ENCODE measurements around the gene CSNK1D.
A peak's percentile ranks its signal among the peaks of the same experiment; 100 is the strongest.
"Not testable (repeated sequence)": the region's sequence is repeated elsewhere in the genome, so short reads cannot be mapped to it uniquely, and the experiment has no call there.

Gene CSNK1D

GRCh38 chr17:82269138-82269881 is 4.2 kb downstream of the CSNK1D start:
- H3K4me3 ChIP-seq (ENCODE audit: low read depth, low read length) = no peak overlapping the region
- TF ChIP-seq, protein P1, sequence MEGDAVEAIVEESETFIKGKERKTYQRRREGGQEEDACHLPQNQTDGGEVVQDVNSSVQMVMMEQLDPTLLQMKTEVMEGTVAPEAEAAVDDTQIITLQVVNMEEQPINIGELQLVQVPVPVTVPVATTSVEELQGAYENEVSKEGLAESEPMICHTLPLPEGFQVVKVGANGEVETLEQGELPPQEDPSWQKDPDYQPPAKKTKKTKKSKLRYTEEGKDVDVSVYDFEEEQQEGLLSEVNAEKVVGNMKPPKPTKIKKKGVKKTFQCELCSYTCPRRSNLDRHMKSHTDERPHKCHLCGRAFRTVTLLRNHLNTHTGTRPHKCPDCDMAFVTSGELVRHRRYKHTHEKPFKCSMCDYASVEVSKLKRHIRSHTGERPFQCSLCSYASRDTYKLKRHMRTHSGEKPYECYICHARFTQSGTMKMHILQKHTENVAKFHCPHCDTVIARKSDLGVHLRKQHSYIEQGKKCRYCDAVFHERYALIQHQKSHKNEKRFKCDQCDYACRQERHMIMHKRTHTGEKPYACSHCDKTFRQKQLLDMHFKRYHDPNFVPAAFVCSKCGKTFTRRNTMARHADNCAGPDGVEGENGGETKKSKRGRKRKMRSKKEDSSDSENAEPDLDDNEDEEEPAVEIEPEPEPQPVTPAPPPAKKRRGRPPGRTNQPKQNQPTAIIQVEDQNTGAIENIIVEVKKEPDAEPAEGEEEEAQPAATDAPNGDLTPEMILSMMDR (IDR thresholded peaks at IDR 0.05; ENCODE audit: borderline replicate concordance, insufficient read depth, low read depth, low read length) = no peak

DNA sequence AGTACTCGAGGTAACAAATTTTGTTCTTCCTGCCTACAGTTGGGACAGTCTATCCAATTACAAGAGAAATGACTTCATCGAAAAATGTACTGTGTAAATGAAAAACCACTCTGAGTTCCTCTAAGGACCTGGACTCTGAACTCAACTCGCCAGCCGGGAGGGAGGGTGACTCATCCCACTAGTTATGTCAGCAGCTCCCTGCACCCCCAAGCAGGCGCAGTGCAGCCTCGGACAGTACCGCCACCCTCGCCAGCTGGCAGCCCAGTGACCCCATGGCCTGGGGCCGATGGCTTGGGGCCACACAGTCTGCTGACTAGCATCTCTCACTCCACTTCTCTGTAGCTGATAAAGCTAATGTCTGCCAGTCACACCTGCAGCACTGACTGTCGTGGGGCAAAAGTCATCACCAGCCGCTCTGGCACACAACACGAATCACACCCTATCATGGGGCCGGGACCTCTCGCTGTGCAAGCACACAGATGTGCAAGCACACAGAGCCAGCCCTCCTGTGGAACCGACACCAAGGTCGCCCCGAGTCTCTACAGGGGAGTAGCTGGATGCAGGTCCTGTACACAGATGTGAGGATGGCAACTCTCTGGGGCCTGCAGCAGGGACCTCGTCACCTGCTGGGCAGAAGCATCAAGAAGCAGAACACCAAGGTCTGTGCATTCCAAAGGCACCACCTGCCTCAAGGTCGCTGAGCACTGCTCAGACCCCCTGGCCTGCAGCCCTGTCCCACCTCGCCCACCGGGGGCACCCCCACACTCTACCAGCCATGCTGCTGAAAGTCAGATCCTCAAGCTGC is 5.7 kb downstream of the CSNK1D start:
- H3K4me3 ChIP-seq (ENCODE audit: low read depth, low read length) = no peak overlapping the region
- TF ChIP-seq, protein P1 (IDR thresholded peaks at IDR 0.05; ENCODE audit: borderline replicate concordance, insufficient read depth, low read depth, low read length) = 0 out of 2 replicates have a peak, but pooled peaks have one; percentile 5

GRCh38 chr17:82266142-82266541 is 7.4 kb downstream of the CSNK1D start:
- TF ChIP-seq, protein P1 (IDR thresholded peaks at IDR 0.05; ENCODE audit: borderline replicate concordance, insufficient read depth, low read depth, low read length) = no peak
- H3K4me3 ChIP-seq (ENCODE audit: low read depth, low read length) = no peak overlapping the region

- TF ChIP-seq, protein P1 (IDR thresholded peaks at IDR 0.05; ENCODE audit: borderline replicate concordance, insufficient read depth, low read depth, low read length) = no peak
- no peak overlapping the region for H3K4me3 ChIP-seq (ENCODE audit: low read depth, low read length)
Measured at GRCh38 chr17:82263641-82264040, 9.9 kb downstream of the CSNK1D start.

GRCh38 chr17:82262344-82262743 is 11.2 kb downstream of the CSNK1D start:
- no peak overlapping the region for H3K4me3 ChIP-seq (ENCODE audit: low read depth, low read length)
- TF ChIP-seq, protein P1 (IDR thresholded peaks at IDR 0.05; ENCODE audit: borderline replicate concordance, insufficient read depth, low read depth, low read length) = no peak

DNA sequence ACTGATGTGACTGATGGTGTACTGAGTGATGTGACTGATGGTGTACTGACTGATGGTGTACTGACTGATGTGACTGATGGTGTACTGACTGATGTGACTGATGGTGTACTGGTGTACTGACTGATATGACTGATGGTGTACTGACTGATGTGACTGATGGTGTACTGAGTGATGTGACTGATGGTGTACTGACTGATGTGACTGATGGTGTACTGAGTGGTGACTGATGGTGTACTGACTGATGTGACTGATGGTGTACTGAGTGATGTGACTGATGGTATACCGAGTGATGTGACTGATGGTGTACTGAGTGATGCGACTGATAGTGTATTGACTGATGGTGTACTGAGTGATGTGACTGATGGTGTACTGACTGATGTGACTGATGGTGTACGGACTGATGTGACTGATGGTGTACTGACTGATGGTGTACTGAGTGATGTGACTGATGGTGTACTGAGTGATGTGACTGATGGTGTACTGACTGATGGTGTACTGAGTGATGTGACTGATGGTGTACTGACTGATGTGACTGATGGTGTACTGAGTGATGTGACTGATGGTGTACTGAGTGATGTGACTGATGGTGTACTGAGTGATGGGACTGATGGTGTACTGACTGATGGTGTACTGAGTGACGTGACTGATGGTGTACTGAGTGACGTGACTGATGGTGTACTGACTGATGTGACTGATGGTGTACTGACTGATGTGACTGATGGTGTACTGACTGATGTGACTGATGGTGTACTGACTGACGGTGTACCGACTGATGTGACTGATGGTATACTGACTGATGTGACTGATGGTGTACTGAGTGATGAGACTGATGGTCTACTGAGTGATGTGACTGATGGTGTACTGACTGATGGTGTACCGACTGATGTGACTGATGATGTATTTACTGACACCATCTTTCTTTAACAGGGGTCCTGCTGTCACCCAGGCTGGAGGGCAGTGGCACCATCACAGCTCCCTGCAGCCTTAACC is 13.2 kb downstream of the CSNK1D start:
- H3K4me3 ChIP-seq (ENCODE audit: low read depth, low read length) = not testable (repeated sequence)

GRCh38 chr17:82258555-82258954 is 14.9 kb downstream of the CSNK1D start:
- H3K4me3 ChIP-seq (ENCODE audit: low read depth, low read length) = no peak overlapping the region
- TF ChIP-seq, protein P1 (IDR thresholded peaks at IDR 0.05; ENCODE audit: borderline replicate concordance, insufficient read depth, low read depth, low read length) = no peak
